PC-9 (cell line): ENCODE measurements around the gene CCDC191. TPM values are rescaled to one million over a fixed set of nuclear protein-coding genes. Genes with fewer than 3 reads are reported as not detected.

Experiments
- BruUV-seq: library from RNA; stranded (reverse); fragments of 400-500 nt; replicated peaks from 2 replicates; lab custom pipeline; 2021; lab: Mats Ljungman, UMichigan
- CTCF ChIA-PET: fragments of 300-600 bp; sonication (Branson Sonifier 250); formaldehyde crosslinking; loops from one replicate; lab custom pipeline; 2022; ENCODE audit warnings: antibody characterized with exemption; lab: Charles Lee
- POLR2A ChIA-PET: fragments of 300-600 bp; sonication (Branson Sonifier 250); formaldehyde crosslinking; loops from one replicate; lab custom pipeline; 2022; ENCODE audit warnings: antibody characterized with exemption; ENCODE audit not compliant: unreplicated experiment; lab: Charles Lee
- DNase-seq, 2 experiments: peaks; one replicate each; pipeline versions ENCODE4 v3.0.0 to v3.0.0-alpha.2; 2015 to 2022; ENCODE audit warnings: mixed read lengths in 1 of 2
- H2AFZ ChIP-seq: fragments of 200-600 bp; sonication (generic); 2 replicates; pipeline ENCODE4 v1.8.1; 2017; ENCODE audit warnings: antibody characterized with exemption
- H3F3A ChIP-seq: fragments of 200-600 bp; sonication (generic); 2 replicates; pipeline ENCODE4 v1.8.1; 2017; ENCODE audit warnings: antibody characterized with exemption, mild to moderate bottlenecking, low read depth; ENCODE audit not compliant: insufficient read depth
- H3K27ac ChIP-seq: fragments of 200-600 bp; sonication (generic); 2 replicates; pipeline ENCODE4 v1.6.1; 2016; ENCODE audit warnings: mixed run types
- H3K27me3 ChIP-seq: fragments of 200-600 bp; sonication (generic); 2 replicates; pipeline ENCODE4 v1.6.1; 2016; ENCODE audit warnings: low read depth, mixed run types; ENCODE audit not compliant: insufficient read depth
- H3K36me3 ChIP-seq: fragments of 200-600 bp; sonication (generic); 2 replicates; pipeline ENCODE4 v1.6.1; 2016; ENCODE audit warnings: low read depth, mixed run types
- H3K4me1 ChIP-seq: fragments of 200-600 bp; sonication (generic); replicated peaks from 2 replicates; pipeline ENCODE4 v1.6.1; 2016; ENCODE audit warnings: mixed run types; ENCODE audit not compliant: insufficient read depth
- H3K4me2 ChIP-seq: fragments of 200-600 bp; sonication (generic); 2 replicates; pipeline ENCODE4 v1.6.1; 2017; ENCODE audit warnings: mixed run types
- H3K4me3 ChIP-seq: fragments of 200-600 bp; sonication (generic); 2 replicates; pipeline ENCODE4 v1.6.1; 2016; ENCODE audit warnings: mixed run types
- H3K79me2 ChIP-seq: fragments of 200-600 bp; sonication (generic); 2 replicates; pipeline ENCODE4 v1.6.1; 2017; ENCODE audit warnings: low read depth, mixed run types
- H3K9me2 ChIP-seq: fragments of 200-600 bp; sonication (generic); 2 replicates; pipeline ENCODE4 v1.8.1; 2017; ENCODE audit warnings: mild to moderate bottlenecking; ENCODE audit not compliant: insufficient read depth
- H3K9me3 ChIP-seq: fragments of 200-600 bp; sonication (generic); 2 replicates; pipeline ENCODE4 v1.8.1; 2016; ENCODE audit warnings: low read depth; ENCODE audit not compliant: insufficient read depth
- H4K20me1 ChIP-seq: fragments of 200-600 bp; sonication (generic); 2 replicates; pipeline ENCODE4 v1.8.1; 2017; ENCODE audit not compliant: insufficient read depth
- EZH2 ChIP-seq: fragments of 200-600 bp; sonication (generic); IDR thresholded peaks from 2 replicates; pipeline ENCODE4 v1.8.0; 2017; ENCODE audit warnings: antibody characterized with exemption, low read depth
- intact Hi-C: fragments of 100-400 bp; cut with micrococcal nuclease; formaldehyde crosslinking; loops from one replicate; pipeline ENCODE4 v1.10.0; 2022; ENCODE audit not compliant: unreplicated experiment
- total RNA-seq: library from RNA; stranded (reverse); gene quantifications from 2 replicates; pipeline ENCODE4 v1.2.3, GENCODE V29; 2021
- TF ChIP-seq, protein P1 (sequence below): fragments of 200-600 bp; sonication (generic); conservative IDR thresholded peaks from 2 replicates; pipeline ENCODE4 v1.6.1; 2017; ENCODE audit warnings: mixed run types, antibody characterized with exemption, mild to moderate bottlenecking, moderate library complexity

CCDC191 gene
- total RNA-seq, 1 experiment from 2014 or later = 11.0 TPM

DNA sequence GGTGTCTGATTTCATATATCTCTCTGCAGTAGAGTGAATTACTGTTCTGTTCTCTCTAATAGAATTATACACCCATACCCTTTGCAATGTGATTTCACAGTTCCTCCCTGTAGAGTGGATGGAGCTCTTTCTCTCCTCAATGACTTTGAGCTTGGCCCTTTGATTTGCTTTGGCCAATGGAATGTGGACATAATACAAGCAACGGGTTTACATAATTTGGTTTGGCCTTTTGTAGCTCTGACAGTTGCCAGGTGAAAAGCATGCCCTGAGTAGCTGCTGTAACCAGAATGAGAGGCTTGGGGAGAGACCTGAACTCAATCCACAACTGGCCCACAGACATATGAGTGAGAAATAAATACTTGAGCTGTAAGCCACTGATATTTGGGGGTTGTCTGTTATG is 76.4 kb downstream of the CCDC191 start:
- Histone ChIP-seq H3K36me3 (no peaks in the 10 kb centered on the region), H3K4me1 (no peaks in the 10 kb centered on the region), H3K9me3 (no peaks in the 10 kb centered on the region), H4K20me1 (no peaks in the 10 kb centered on the region), H3K4me3 (no peak overlapping the region), H3K4me2 (no peak overlapping the region), H3F3A (no peaks in the 10 kb centered on the region), H2AFZ (no peak overlapping the region), H3K27me3 (no peaks in the 10 kb centered on the region), H3K9me2 (no peaks in the 10 kb centered on the region), H3K79me2 (no peaks in the 10 kb centered on the region), H3K27ac (no peak overlapping the region)
- CTCF ChIA-PET = no interaction called here
- TF ChIP-seq, protein P1, sequence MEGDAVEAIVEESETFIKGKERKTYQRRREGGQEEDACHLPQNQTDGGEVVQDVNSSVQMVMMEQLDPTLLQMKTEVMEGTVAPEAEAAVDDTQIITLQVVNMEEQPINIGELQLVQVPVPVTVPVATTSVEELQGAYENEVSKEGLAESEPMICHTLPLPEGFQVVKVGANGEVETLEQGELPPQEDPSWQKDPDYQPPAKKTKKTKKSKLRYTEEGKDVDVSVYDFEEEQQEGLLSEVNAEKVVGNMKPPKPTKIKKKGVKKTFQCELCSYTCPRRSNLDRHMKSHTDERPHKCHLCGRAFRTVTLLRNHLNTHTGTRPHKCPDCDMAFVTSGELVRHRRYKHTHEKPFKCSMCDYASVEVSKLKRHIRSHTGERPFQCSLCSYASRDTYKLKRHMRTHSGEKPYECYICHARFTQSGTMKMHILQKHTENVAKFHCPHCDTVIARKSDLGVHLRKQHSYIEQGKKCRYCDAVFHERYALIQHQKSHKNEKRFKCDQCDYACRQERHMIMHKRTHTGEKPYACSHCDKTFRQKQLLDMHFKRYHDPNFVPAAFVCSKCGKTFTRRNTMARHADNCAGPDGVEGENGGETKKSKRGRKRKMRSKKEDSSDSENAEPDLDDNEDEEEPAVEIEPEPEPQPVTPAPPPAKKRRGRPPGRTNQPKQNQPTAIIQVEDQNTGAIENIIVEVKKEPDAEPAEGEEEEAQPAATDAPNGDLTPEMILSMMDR = no peak
- no peak for TF ChIP-seq EZH2
- POLR2A ChIA-PET = no interaction called here
- no peak for DNase-seq
- intact Hi-C loops = no loop called here
- BruUV-seq = no TSS peak

DNA sequence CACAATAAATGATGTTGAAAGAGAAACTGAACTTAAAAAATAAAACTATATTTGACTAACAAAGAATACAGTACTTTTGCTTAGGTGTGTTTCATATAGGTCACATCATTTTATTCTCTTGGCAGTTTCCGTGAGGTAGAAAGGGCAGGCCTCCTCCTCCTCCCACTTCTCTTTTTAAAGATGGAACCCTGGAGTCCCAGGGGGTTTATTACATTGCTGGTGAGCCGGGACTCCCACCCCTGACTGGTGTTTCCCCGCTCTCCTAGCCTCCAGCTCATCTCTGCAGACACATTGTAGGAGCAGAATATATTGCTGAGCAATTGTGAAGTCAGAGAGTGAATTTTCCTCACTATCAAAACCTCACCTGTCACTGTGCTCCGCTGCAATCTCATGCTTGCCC is 78.5 kb downstream of the CCDC191 start:
- POLR2A ChIA-PET = no interaction called here
- H3K4me3 ChIP-seq = no peak overlapping the region
- CTCF ChIA-PET = no interaction called here
- H3K4me2 ChIP-seq = no peak overlapping the region
- no peak for DNase-seq
- intact Hi-C loops = no loop called here
- no peaks in the 10 kb centered on the region for H3K4me1 ChIP-seq
- no peaks in the 10 kb centered on the region for H3K79me2 ChIP-seq
- H4K20me1 ChIP-seq = no peaks in the 10 kb centered on the region
- H3K27me3 ChIP-seq = no peaks in the 10 kb centered on the region
- H3F3A ChIP-seq = no peaks in the 10 kb centered on the region
- no peaks in the 10 kb centered on the region for H3K9me2 ChIP-seq
- H3K9me3 ChIP-seq = peaks cover 8% of the 10 kb centered on the region; the same call in 1 of the 2 replicates
- no peak for TF ChIP-seq EZH2
- TF ChIP-seq, protein P1 = no peak
- H3K27ac ChIP-seq = no peak overlapping the region
- 0 out of 2 replicates have a peak, but pooled peaks cover 5% of the 10 kb centered on the region for H3K36me3 ChIP-seq
- no TSS peak for BruUV-seq
- H2AFZ ChIP-seq = no peak overlapping the region

DNA sequence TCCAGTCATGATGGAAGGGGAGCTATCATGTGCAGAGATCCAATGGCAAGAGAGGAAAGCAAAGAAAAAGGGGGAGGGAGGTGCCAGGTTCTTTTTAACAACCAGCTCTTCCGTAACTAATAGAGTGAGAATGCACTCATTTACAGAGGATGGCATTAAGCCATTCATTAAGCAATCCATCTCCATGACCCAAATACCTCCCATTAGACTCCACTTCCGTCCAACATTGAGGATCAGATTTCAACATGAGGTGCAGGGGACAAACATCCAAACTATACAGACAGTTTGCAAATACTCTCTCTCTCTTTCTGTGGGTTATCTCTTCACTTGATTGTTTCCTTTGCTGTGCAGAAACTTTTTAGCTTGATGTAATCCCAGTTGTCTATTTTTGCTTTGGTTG is 87.3 kb downstream of the CCDC191 start:
- no peak overlapping the region for H3K27ac ChIP-seq
- no peaks in the 10 kb centered on the region for H3F3A ChIP-seq
- no peaks in the 10 kb centered on the region for H3K4me1 ChIP-seq
- H3K4me2 ChIP-seq = no peak overlapping the region
- H3K9me2 ChIP-seq = no peaks in the 10 kb centered on the region
- H3K36me3 ChIP-seq = 0 out of 2 replicates have a peak, but pooled peaks cover 3% of the 10 kb centered on the region
- no TSS peak for BruUV-seq
- no peaks in the 10 kb centered on the region for H4K20me1 ChIP-seq
- TF ChIP-seq, protein P1 = no peak
- no peak for TF ChIP-seq EZH2
- no peak overlapping the region for H2AFZ ChIP-seq
- H3K4me3 ChIP-seq = no peak overlapping the region
- ChIA-PET POLR2A (interaction anchor here (0.7 kb wide), 1 partner anchor 157 kb away, joined by 4 read pairs; no protein-coding TSS in a partner anchor), CTCF (no interaction called here)
- no peak for DNase-seq
- H3K27me3 ChIP-seq = no peaks in the 10 kb centered on the region
- peaks cover 10% of the 10 kb centered on the region; the same call in 1 of the 2 replicates for H3K9me3 ChIP-seq
- intact Hi-C loops = no loop called here
- no peaks in the 10 kb centered on the region for H3K79me2 ChIP-seq
